Body of pancreas (tissue), 4 donors: Measurements from ENCODE around the gene CTDSP2.

Experiments
- POLR2A ChIP-seq, 3 donors: fragments of 450-650 bp; IDR thresholded peaks; one replicate each; pipeline ENCODE4 v1.6.1; 2016; ENCODE audit warnings: antibody characterized with exemption in 3 of 3, mild to moderate bottlenecking in 2 of 3
- TF ChIP-seq, protein P1 (sequence below), 7 experiments: fragments of 450-650 bp in 4 of 7; fragments of 200-600 bp in 3 of 7; sonication (generic) in 3 of 7; IDR thresholded peaks; one replicate each; pipeline ENCODE4 v1.5.1; 2016 to 2019; ENCODE audit warnings: antibody characterized with exemption in 7 of 7

DNA sequence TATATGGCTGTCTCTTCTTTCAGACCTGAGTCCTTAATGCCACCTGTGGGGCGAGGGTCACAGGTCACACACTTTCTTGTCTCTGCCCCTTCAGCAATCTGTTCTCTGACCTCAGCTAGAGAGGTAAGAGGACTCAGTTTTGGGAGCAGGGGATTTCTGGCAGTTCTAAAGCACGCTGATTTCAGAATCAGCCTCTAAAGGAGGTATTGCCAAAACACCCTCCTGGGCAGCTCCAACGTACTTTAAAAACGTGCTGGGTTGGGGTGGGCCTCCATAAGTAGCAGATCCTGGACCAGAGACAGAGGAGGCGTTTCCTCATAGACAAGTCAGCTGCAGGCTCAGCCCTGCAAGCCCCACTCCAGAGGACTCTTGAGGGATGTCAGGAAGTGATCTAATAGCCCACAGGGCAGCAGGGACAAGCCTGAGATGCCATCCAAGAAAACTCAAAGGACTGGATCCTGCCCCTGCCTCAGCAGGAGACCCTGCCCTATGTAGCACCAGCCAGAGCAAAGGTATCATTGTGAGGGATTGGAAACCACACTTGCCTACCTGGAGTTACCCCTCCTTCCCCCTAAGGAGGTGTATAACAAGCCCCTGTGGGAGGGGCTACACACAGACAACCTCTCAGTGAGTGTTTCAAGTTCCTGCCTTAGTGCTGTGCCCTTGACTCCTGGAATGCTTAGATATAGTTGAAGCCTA is 8.5 kb downstream of the CTDSP2 start:
- TF ChIP-seq, protein P1, sequence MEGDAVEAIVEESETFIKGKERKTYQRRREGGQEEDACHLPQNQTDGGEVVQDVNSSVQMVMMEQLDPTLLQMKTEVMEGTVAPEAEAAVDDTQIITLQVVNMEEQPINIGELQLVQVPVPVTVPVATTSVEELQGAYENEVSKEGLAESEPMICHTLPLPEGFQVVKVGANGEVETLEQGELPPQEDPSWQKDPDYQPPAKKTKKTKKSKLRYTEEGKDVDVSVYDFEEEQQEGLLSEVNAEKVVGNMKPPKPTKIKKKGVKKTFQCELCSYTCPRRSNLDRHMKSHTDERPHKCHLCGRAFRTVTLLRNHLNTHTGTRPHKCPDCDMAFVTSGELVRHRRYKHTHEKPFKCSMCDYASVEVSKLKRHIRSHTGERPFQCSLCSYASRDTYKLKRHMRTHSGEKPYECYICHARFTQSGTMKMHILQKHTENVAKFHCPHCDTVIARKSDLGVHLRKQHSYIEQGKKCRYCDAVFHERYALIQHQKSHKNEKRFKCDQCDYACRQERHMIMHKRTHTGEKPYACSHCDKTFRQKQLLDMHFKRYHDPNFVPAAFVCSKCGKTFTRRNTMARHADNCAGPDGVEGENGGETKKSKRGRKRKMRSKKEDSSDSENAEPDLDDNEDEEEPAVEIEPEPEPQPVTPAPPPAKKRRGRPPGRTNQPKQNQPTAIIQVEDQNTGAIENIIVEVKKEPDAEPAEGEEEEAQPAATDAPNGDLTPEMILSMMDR (IDR thresholded peaks at IDR 0.05) = no peak
- no peak for TF ChIP-seq POLR2A (IDR thresholded peaks at IDR 0.05)
